ENCODE measurements around the gene CETN2.
"Not testable (repeated sequence)": the region's sequence is repeated elsewhere in the genome, so short reads cannot be mapped to it uniquely, and the experiment has no call there.

Gene CETN2

GRCh38 chrX:152831391-152831790, 834 bp upstream of the CETN2 start:
- DNase-seq = no peak

- DNase-seq = no peak
Observed at GRCh38 chrX:152824841-152825374, 5.6 kb downstream of the CETN2 start.

GRCh38 chrX:152823657-152824056, 6.9 kb downstream of the CETN2 start:
- DNase-seq = no peak

GRCh38 chrX:152822383-152823086, 8.0 kb downstream of the CETN2 start:
- no peak for DNase-seq

GRCh38 chrX:152821145-152821765, 9.3 kb downstream of the CETN2 start:
- no peak for DNase-seq

- no peak for DNase-seq
Observed at GRCh38 chrX:152819732-152820131, 10.8 kb downstream of the CETN2 start.

GRCh38 chrX:152819266-152819665, 11.3 kb downstream of the CETN2 start:
- DNase-seq = no peak

GRCh38 chrX:152818356-152818755, 12.2 kb downstream of the CETN2 start:
- no peak for DNase-seq

GRCh38 chrX:152817078-152817764, 13.3 kb downstream of the CETN2 start:
- no peak for DNase-seq

GRCh38 chrX:152814048-152814447, 16.5 kb downstream of the CETN2 start:
- no peak for DNase-seq

- no peak for DNase-seq
Observed at GRCh38 chrX:152813206-152813605, 17.4 kb downstream of the CETN2 start.

GRCh38 chrX:152810403-152810802, 20.2 kb downstream of the CETN2 start:
- DNase-seq = no peak

GRCh38 chrX:152806035-152806434, 24.5 kb downstream of the CETN2 start:
- DNase-seq = no peak

GRCh38 chrX:152798945-152799344, 31.6 kb downstream of the CETN2 start:
- no peak for DNase-seq

GRCh38 chrX:152787062-152787461, 43.5 kb downstream of the CETN2 start:
- not testable (repeated sequence) for DNase-seq
